Measurements from ENCODE around the gene ZPLD1.

The ZPLD1 gene

GRCh38 chr3:102457644-102458043 is 22.8 kb downstream of the ZPLD1 start:
- no peak for DNase-seq (ENCODE audit: extremely low read depth, low read depth)
- no peak for TF ChIP-seq CTCF (IDR thresholded peaks at IDR 0.05; ENCODE audit: low read depth, low read length)

- no peak for TF ChIP-seq CTCF (IDR thresholded peaks at IDR 0.05; ENCODE audit: low read depth, low read length)
Measured at GRCh38 chr3:102460579-102460978, 25.8 kb downstream of the ZPLD1 start.

GRCh38 chr3:102464261-102464660 is 29.4 kb downstream of the ZPLD1 start:
- TF ChIP-seq CTCF (IDR thresholded peaks at IDR 0.05; ENCODE audit: low read depth, low read length) = no peak
- DNase-seq (ENCODE audit: extremely low read depth, low read depth) = no peak

More at GRCh38 chr3:102460579-102460978, 25.8 kb downstream of the ZPLD1 start:
- no peak for DNase-seq (ENCODE audit: extremely low read depth, low read depth)

- DNase-seq (ENCODE audit: extremely low read depth, low read depth) = no peak
- no peak for TF ChIP-seq CTCF (IDR thresholded peaks at IDR 0.05; ENCODE audit: low read depth, low read length)
Measured at GRCh38 chr3:102466001-102466400, 31.2 kb downstream of the ZPLD1 start.

- TF ChIP-seq CTCF (IDR thresholded peaks at IDR 0.05; ENCODE audit: low read depth, low read length) = no peak
- no peak for DNase-seq (ENCODE audit: extremely low read depth, low read depth)
Measured at GRCh38 chr3:102470066-102470465, 35.3 kb downstream of the ZPLD1 start.

GRCh38 chr3:102471001-102471400 is 36.2 kb downstream of the ZPLD1 start:
- no peak for TF ChIP-seq CTCF (IDR thresholded peaks at IDR 0.05; ENCODE audit: low read depth, low read length)
- no peak for DNase-seq (ENCODE audit: extremely low read depth, low read depth)

- no peak for TF ChIP-seq CTCF (IDR thresholded peaks at IDR 0.05; ENCODE audit: low read depth, low read length)
- DNase-seq (ENCODE audit: extremely low read depth, low read depth) = no peak
Measured at GRCh38 chr3:102471491-102471890, 36.7 kb downstream of the ZPLD1 start.
